K562 (cell line): ENCODE data around the gene ARMC12. TPM values are rescaled to one million over a fixed set of nuclear protein-coding genes. Genes with fewer than 3 reads are reported as not detected.

Experiments used
- CTCF ChIP-seq, 3 experiments: IDR thresholded peaks in 2 of 3; conservative IDR thresholded peaks in 1 of 3; 2 replicates each; pipeline ENCODE4 v1.5.1; 2011 to 2012; ENCODE audit warnings: low read length in 3 of 3, mild to moderate bottlenecking in 3 of 3, control low read depth in 2 of 3, improper control_type of control experiment in 1 of 3, inconsistent platforms in 1 of 3, low read depth in 1 of 3, mixed read lengths in 1 of 3, moderate library complexity in 1 of 3; ENCODE audit not compliant: insufficient read depth in 2 of 3
- HNRNPL ChIP-seq: fragments of 200-400 bp; formaldehyde crosslinking; IDR thresholded peaks from 2 replicates; pipeline ENCODE4 v1.6.1; 2017; ENCODE audit warnings: low read depth, mild to moderate bottlenecking, low read length
- NFIC ChIP-seq: fragments of 450-650 bp; IDR thresholded peaks from 2 replicates; pipeline ENCODE4 v1.6.1; 2017; ENCODE audit warnings: mild to moderate bottlenecking, inconsistent platforms
- NR2F6 ChIP-seq: fragments of 450-650 bp; formaldehyde crosslinking; IDR thresholded peaks from 2 replicates; pipeline ENCODE4 v1.4.0; 2020; ENCODE audit warnings: mild to moderate bottlenecking
- SMARCE1 ChIP-seq: fragments of 450-650 bp; IDR thresholded peaks from 2 replicates; pipeline ENCODE4 v1.7.1; 2016; ENCODE audit warnings: mild to moderate bottlenecking
- USF2 ChIP-seq: sonication (generic); formaldehyde crosslinking; IDR thresholded peaks from 2 replicates; pipeline ENCODE4 v1.5.0; 2020; ENCODE audit warnings: missing genetic modification reagents
- ZFP36 ChIP-seq: fragments of 150-350 bp; IDR thresholded peaks from 2 replicates; pipeline ENCODE4 v1.6.1; 2018; ENCODE audit warnings: low read length, low read depth; ENCODE audit not compliant: partially characterized antibody
- ZKSCAN1 ChIP-seq: fragments of 150-350 bp; IDR thresholded peaks from 2 replicates; pipeline ENCODE4 v1.6.1; 2016; ENCODE audit warnings: low read depth, low read length
- ZNF695 ChIP-seq: fragments of 450-650 bp; formaldehyde crosslinking; IDR thresholded peaks from 2 replicates; pipeline ENCODE4 v1.4.0; 2020; ENCODE audit warnings: mild to moderate bottlenecking, moderate library complexity
- polyA plus RNA-seq, 8 experiments: library from polyadenylated mRNA; depleted of rRNA in 4 of 8; stranded (reverse) in 5 of 8; unstranded in 3 of 8; fragments of >200 nt; fragmentation: Nextera tagmentation in 2 of 8; fragmentation: Illumina TruSeq in 1 of 8; extraction: Ambion mirVana in 2 of 8; extraction: Trizol in 1 of 8; gene quantifications; 2 replicates each; pipeline versions ENCODE4 v1.2.1 to v1.2.3, GENCODE V29; 2011 to 2014; ENCODE audit warnings: inconsistent platforms in 1 of 8, missing spikeins in 1 of 8
- total RNA-seq, 7 experiments: library from RNA; depleted of rRNA in 6 of 7; stranded (reverse); fragments of >200 nt in 6 of 7; fragmentation: Illumina TruSeq in 2 of 7; extraction: Trizol in 2 of 7; gene quantifications; 2 replicates each; pipeline versions ENCODE4 v1.2.1 to v1.2.3, GENCODE V29; 2011 to 2021; ENCODE audit warnings: low replicate concordance in 1 of 7

The ARMC12 gene
- total and polyA plus RNA-seq, 9 of the 15 experiments (the other 6 are each of a cell fraction or from before 2014, with no cell fraction given), result 0.09 to 0.58 (median 0.31) TPM; not detected in 3

- TF ChIP-seq ZKSCAN1 (peak; percentile 33; the same call in 1 of the 2 replicates), NFIC (peak; percentile 93), SMARCE1 (0 out of 2 replicates have a peak, but pooled peaks have one; percentile 11), CTCF (IDR thresholded peaks at IDR 0.05 in 2 of 3, conservative IDR thresholded peaks at IDR 0.05 in 1 of 3; ENCODE audit: insufficient read depth in 2 of 3, low read depth in 1 of 3, low read length in 3 of 3) (peak; percentile 19 to 26 (median 23); a peak in 3 of 6 replicates), NR2F6 (CRISPR knock-in tag) (no peak), ZFP36 (peak; percentile 33), ZNF695 (no peak), HNRNPL (peak; percentile 87; the same call in 1 of the 2 replicates), USF2 (CRISPR knock-in tag) (peak; percentile 63; the same call in 1 of the 2 replicates)
Observed at GRCh38 chr6:35727935-35728682, 8.7 kb upstream of the ARMC12 start (continued).
